ENCODE measurements around the gene NTM.

NTM gene

DNA sequence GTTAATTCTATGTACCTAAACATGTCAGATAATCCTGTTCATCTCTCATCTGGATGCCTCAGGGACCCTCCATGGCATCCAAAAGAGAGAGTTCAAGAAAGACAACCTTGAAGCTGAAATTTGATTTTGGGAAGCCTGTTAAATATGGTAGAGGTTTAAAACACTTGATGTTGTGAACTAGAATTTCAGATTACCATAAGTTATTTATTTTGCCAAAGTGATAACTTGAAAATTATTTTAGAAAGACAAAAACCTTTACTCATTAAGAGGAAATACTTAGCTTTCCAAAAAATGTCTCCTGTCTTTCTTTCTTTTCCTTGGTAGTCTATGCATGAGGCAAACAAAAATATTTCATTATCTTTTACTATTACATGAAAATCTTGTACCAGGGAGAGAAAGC is 714.0 kb downstream of the NTM start:
- Histone ChIP-seq H3K9me3 (ENCODE audit: insufficient read depth, low read depth, low read length) (no peaks in the 10 kb centered on the region; the same call in 1 of the 2 replicates), H3K9me2 (replicated peaks; ENCODE audit: low read depth, low read length) (no peaks in the 10 kb centered on the region)
- TF ChIP-seq, protein P1, sequence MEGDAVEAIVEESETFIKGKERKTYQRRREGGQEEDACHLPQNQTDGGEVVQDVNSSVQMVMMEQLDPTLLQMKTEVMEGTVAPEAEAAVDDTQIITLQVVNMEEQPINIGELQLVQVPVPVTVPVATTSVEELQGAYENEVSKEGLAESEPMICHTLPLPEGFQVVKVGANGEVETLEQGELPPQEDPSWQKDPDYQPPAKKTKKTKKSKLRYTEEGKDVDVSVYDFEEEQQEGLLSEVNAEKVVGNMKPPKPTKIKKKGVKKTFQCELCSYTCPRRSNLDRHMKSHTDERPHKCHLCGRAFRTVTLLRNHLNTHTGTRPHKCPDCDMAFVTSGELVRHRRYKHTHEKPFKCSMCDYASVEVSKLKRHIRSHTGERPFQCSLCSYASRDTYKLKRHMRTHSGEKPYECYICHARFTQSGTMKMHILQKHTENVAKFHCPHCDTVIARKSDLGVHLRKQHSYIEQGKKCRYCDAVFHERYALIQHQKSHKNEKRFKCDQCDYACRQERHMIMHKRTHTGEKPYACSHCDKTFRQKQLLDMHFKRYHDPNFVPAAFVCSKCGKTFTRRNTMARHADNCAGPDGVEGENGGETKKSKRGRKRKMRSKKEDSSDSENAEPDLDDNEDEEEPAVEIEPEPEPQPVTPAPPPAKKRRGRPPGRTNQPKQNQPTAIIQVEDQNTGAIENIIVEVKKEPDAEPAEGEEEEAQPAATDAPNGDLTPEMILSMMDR (conservative IDR thresholded peaks at IDR 0.05; ENCODE audit: low read length), result no peak
- no peak for TF ChIP-seq EZH2phosphoT487 (IDR thresholded peaks at IDR 0.05; ENCODE audit: borderline replicate concordance)

GRCh38 chr11:132087148-132087547 is 716.7 kb downstream of the NTM start:
- H3K9me3 ChIP-seq (ENCODE audit: insufficient read depth, low read depth, low read length), result no peaks in the 10 kb centered on the region; the same call in 1 of the 2 replicates
- H3K4me2 ChIP-seq (ENCODE audit: low read depth, low read length, poor library complexity, severe bottlenecking), result no peak overlapping the region
- no peaks in the 10 kb centered on the region for H3F3A ChIP-seq (ENCODE audit: low read depth)
- TF ChIP-seq, protein P1 (conservative IDR thresholded peaks at IDR 0.05; ENCODE audit: low read length), result no peak
- no peak for TF ChIP-seq EZH2phosphoT487 (IDR thresholded peaks at IDR 0.05; ENCODE audit: borderline replicate concordance)
- no peak overlapping the region for H2AFZ ChIP-seq (ENCODE audit: low read length)
- H3K4me1 ChIP-seq (ENCODE audit: insufficient read depth, low read length, poor library complexity, severe bottlenecking), result no peaks in the 10 kb centered on the region
- no peaks in the 10 kb centered on the region for H3K27me3 ChIP-seq (ENCODE audit: insufficient read depth, low read length, poor library complexity, severe bottlenecking)
- no peak overlapping the region for H3K4me3 ChIP-seq (ENCODE audit: low read length, poor library complexity, severe bottlenecking)
- no peak overlapping the region for H3K9ac ChIP-seq (ENCODE audit: low read depth, low read length, poor library complexity, severe bottlenecking)
- H3K9me2 ChIP-seq (replicated peaks; ENCODE audit: low read depth, low read length), result no peaks in the 10 kb centered on the region
- no peaks in the 10 kb centered on the region for H4K20me1 ChIP-seq (ENCODE audit: insufficient read depth, low read length, poor library complexity, severe bottlenecking)
- H3K79me2 ChIP-seq (ENCODE audit: insufficient read depth, low read length), result no peaks in the 10 kb centered on the region
- H3K36me3 ChIP-seq (ENCODE audit: insufficient read depth, low read length), result no peaks in the 10 kb centered on the region

More for the DNA sequence above, 714.0 kb downstream of the NTM start:
- H3K4me1 ChIP-seq (ENCODE audit: insufficient read depth, low read length, poor library complexity, severe bottlenecking), result no peaks in the 10 kb centered on the region
- H4K20me1 ChIP-seq (ENCODE audit: insufficient read depth, low read length, poor library complexity, severe bottlenecking), result no peaks in the 10 kb centered on the region
- H2AFZ ChIP-seq (ENCODE audit: low read length), result no peak overlapping the region
- H3K4me3 ChIP-seq (ENCODE audit: low read length, poor library complexity, severe bottlenecking), result no peak overlapping the region
- no peaks in the 10 kb centered on the region for H3K36me3 ChIP-seq (ENCODE audit: insufficient read depth, low read length)
- H3K79me2 ChIP-seq (ENCODE audit: insufficient read depth, low read length), result no peaks in the 10 kb centered on the region
- no peaks in the 10 kb centered on the region for H3F3A ChIP-seq (ENCODE audit: low read depth)
- no peak overlapping the region for H3K4me2 ChIP-seq (ENCODE audit: low read depth, low read length, poor library complexity, severe bottlenecking)
- no peaks in the 10 kb centered on the region for H3K27me3 ChIP-seq (ENCODE audit: insufficient read depth, low read length, poor library complexity, severe bottlenecking)
- H3K9ac ChIP-seq (ENCODE audit: low read depth, low read length, poor library complexity, severe bottlenecking), result no peak overlapping the region

DNA sequence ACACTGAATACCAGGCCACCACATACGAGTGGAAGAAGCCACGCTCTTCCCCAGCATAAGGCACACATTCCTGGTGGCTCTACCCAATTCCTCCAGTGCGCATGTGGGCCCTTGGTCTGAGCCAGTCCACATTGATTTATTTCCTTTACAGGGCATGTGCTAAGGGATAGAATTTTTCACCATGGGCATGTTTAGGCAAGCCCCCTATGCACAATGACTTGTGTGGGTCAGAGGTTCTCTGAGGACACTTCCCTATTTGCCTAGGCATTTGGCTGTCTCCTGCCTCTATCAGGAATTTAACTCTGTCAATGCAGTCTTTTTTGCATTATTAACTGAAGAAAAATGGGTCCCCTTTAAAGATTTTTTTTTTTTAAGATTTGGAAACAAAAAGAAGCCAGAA is 718.1 kb downstream of the NTM start:
- H4K20me1 ChIP-seq (ENCODE audit: insufficient read depth, low read length, poor library complexity, severe bottlenecking), result no peaks in the 10 kb centered on the region
- no peak overlapping the region for H3K4me3 ChIP-seq (ENCODE audit: low read length, poor library complexity, severe bottlenecking)
- H3K4me1 ChIP-seq (ENCODE audit: insufficient read depth, low read length, poor library complexity, severe bottlenecking), result no peaks in the 10 kb centered on the region
- H2AFZ ChIP-seq (ENCODE audit: low read length), result no peak overlapping the region
- H3F3A ChIP-seq (ENCODE audit: low read depth), result no peaks in the 10 kb centered on the region
- H3K9me2 ChIP-seq (replicated peaks; ENCODE audit: low read depth, low read length), result no peaks in the 10 kb centered on the region
- H3K79me2 ChIP-seq (ENCODE audit: insufficient read depth, low read length), result no peaks in the 10 kb centered on the region
- H3K36me3 ChIP-seq (ENCODE audit: insufficient read depth, low read length), result no peaks in the 10 kb centered on the region
- H3K9ac ChIP-seq (ENCODE audit: low read depth, low read length, poor library complexity, severe bottlenecking), result no peak overlapping the region
- no peaks in the 10 kb centered on the region; the same call in 1 of the 2 replicates for H3K9me3 ChIP-seq (ENCODE audit: insufficient read depth, low read depth, low read length)
- H3K27me3 ChIP-seq (ENCODE audit: insufficient read depth, low read length, poor library complexity, severe bottlenecking), result no peaks in the 10 kb centered on the region
- no peak overlapping the region for H3K4me2 ChIP-seq (ENCODE audit: low read depth, low read length, poor library complexity, severe bottlenecking)
- TF ChIP-seq, protein P1 (conservative IDR thresholded peaks at IDR 0.05; ENCODE audit: low read length), result no peak
- TF ChIP-seq EZH2phosphoT487 (IDR thresholded peaks at IDR 0.05; ENCODE audit: borderline replicate concordance), result no peak

Measured in Loucy (cell line).